ENCODE measurements around the gene CPNE9.

Gene CPNE9

GRCh38 chr3:9688961-9689360, 14.7 kb upstream of the CPNE9 start:
- no peak for DNase-seq

- DNase-seq: no peak
Observed at GRCh38 chr3:9689757-9690156, 13.9 kb upstream of the CPNE9 start.

GRCh38 chr3:9690451-9691450, 12.9 kb upstream of the CPNE9 start:
- no peak for DNase-seq

- DNase-seq: no peak
Observed at GRCh38 chr3:9691636-9692035, 12.0 kb upstream of the CPNE9 start.

GRCh38 chr3:9692416-9692815, 11.2 kb upstream of the CPNE9 start:
- no peak for DNase-seq

- no peak for DNase-seq
Observed at GRCh38 chr3:9695345-9695744, 8.3 kb upstream of the CPNE9 start.

- DNase-seq: no peak
Observed at GRCh38 chr3:9695746-9696145, 7.9 kb upstream of the CPNE9 start.

GRCh38 chr3:9696480-9697220, 7.0 kb upstream of the CPNE9 start:
- no peak for DNase-seq

- no peak for DNase-seq
Observed at GRCh38 chr3:9697892-9698291, 5.7 kb upstream of the CPNE9 start.

- no peak for DNase-seq
Observed at GRCh38 chr3:9698293-9698692, 5.3 kb upstream of the CPNE9 start.

- no peak for DNase-seq
Observed at GRCh38 chr3:9700536-9700935, 3.1 kb upstream of the CPNE9 start.

- no peak for DNase-seq
Observed at GRCh38 chr3:9701006-9701405, 2.6 kb upstream of the CPNE9 start.

- no peak for DNase-seq
Observed at GRCh38 chr3:9701711-9702110, 1.9 kb upstream of the CPNE9 start.

GRCh38 chr3:9703240-9703639, 393 bp upstream of the CPNE9 start:
- DNase-seq: no peak

- DNase-seq: peak; percentile 20
Observed at GRCh38 chr3:9704347-9705322, 1.0 kb downstream of the CPNE9 start.

GRCh38 chr3:9710174-9710739, 6.6 kb downstream of the CPNE9 start:
- no peak for DNase-seq

GRCh38 chr3:9712415-9712814, 8.8 kb downstream of the CPNE9 start:
- DNase-seq: no peak

- no peak for DNase-seq
Observed at GRCh38 chr3:9713142-9713541, 9.5 kb downstream of the CPNE9 start.

- DNase-seq: no peak
Observed at GRCh38 chr3:9715136-9715535, 11.5 kb downstream of the CPNE9 start.

GRCh38 chr3:9715764-9716437, 12.3 kb downstream of the CPNE9 start:
- DNase-seq: peak; percentile 38

- no peak for DNase-seq
Observed at GRCh38 chr3:9716801-9717555, 13.3 kb downstream of the CPNE9 start.

All from CD4-positive, alpha-beta T cell treated with Interleukin-12 subunit alpha and Interleukin-12 subunit beta, for 1 hour (primary cell).